Parietal lobe (tissue), 2 donors: ENCODE data around the gene SVOPL. TPM values are rescaled to one million over a fixed set of nuclear protein-coding genes. Genes with fewer than 3 reads are reported as not detected.

ENCODE experiments used
- small RNA-seq: library from RNA; depleted of rRNA; stranded (forward); fragments of <200 nt; gene quantifications from one replicate; pipeline ENCODE3, GENCODE V24; 2014; ENCODE audit warnings: low replicate concordance
- total RNA-seq: library from RNA; depleted of rRNA; stranded (reverse); fragments of >200 nt; gene quantifications from one replicate; pipeline ENCODE4 v1.2.3, GENCODE V29; 2014

Gene SVOPL
- 0.63 TPM for total RNA-seq

GRCh38 chr7:138700857-138701536 lies at the start of gene SVOPL:
SVOPL (minus strand) TSS chr7:138701362; CDS start chr7:138679045, 22,317 bp downstream.

Small RNA genes within 50 kb of the gene (small RNA-seq; reads per million reads assigned to genes)
- not detected for gene RF00561

Other genes starting within 250 kb of the SVOPL start
- gene TRIM24, start 241.1 kb downstream of the SVOPL start, total RNA-seq = 56.3 TPM
- not detected for gene TMEM213, start 96.6 kb upstream of the SVOPL start, total RNA-seq
- gene ATP6V0A4, start 96.8 kb upstream of the SVOPL start, total RNA-seq = 0.94 TPM